HG03025 (cell line): ENCODE results near the gene KDM3B.

Source experiments
- ATAC-seq: cut with Tn5 transposase; IDR thresholded peaks from one replicate; pipeline ENCODE4 v1.9.1; 2021; ENCODE audit warnings: mild to moderate bottlenecking, moderate library complexity; ENCODE audit not compliant: unreplicated experiment, low FRiP score

KDM3B gene

GRCh38 chr5:138344887-138345622 lies 7.4 kb upstream of the KDM3B start:
- ATAC-seq, result no peak

GRCh38 chr5:138346889-138347288 lies 5.6 kb upstream of the KDM3B start:
- ATAC-seq, result no peak

- no peak for ATAC-seq
These were observed 2.5 kb upstream of the KDM3B start for GRCh38 chr5:138349852-138350562.

- ATAC-seq, result no peak
These were observed 2.0 kb upstream of the KDM3B start for GRCh38 chr5:138350563-138350890.

GRCh38 chr5:138351056-138351455 lies 1.4 kb upstream of the KDM3B start:
- ATAC-seq, result no peak

GRCh38 chr5:138351517-138351916 lies 968 bp upstream of the KDM3B start:
- no peak for ATAC-seq

GRCh38 chr5:138352722-138353559 lies 456 bp downstream of the KDM3B start:
- ATAC-seq, result peak; percentile 40

GRCh38 chr5:138353560-138354080 lies 1.1 kb downstream of the KDM3B start:
- no peak for ATAC-seq

- ATAC-seq, result no peak
These were observed 1.9 kb downstream of the KDM3B start for GRCh38 chr5:138354387-138354786.

GRCh38 chr5:138354926-138355378 lies 2.5 kb downstream of the KDM3B start:
- no peak for ATAC-seq

GRCh38 chr5:138359621-138360020 lies 7.1 kb downstream of the KDM3B start:
- ATAC-seq, result no peak

- no peak for ATAC-seq
These were observed 8.5 kb downstream of the KDM3B start for GRCh38 chr5:138360941-138361452.

GRCh38 chr5:138364576-138364975 lies 12.1 kb downstream of the KDM3B start:
- ATAC-seq, result no peak

GRCh38 chr5:138366632-138367382 lies 14.3 kb downstream of the KDM3B start:
- ATAC-seq, result no peak

- no peak for ATAC-seq
These were observed 16.8 kb downstream of the KDM3B start for GRCh38 chr5:138369261-138369660.

GRCh38 chr5:138369706-138370105 lies 17.2 kb downstream of the KDM3B start:
- ATAC-seq, result no peak

- ATAC-seq, result no peak
These were observed 18.1 kb downstream of the KDM3B start for GRCh38 chr5:138370537-138370936.

GRCh38 chr5:138371454-138371853 lies 19.0 kb downstream of the KDM3B start:
- ATAC-seq, result no peak

- ATAC-seq, result peak; percentile 62
These were observed 19.7 kb downstream of the KDM3B start for GRCh38 chr5:138372225-138372624.

GRCh38 chr5:138372653-138373052 lies 20.2 kb downstream of the KDM3B start:
- ATAC-seq, result no peak
